ENCODE results near the gene CDH22.

GRCh38 chr20:46289432-46289831 lies 18.9 kb downstream of the CDH22 start:
- TF ChIP-seq EZH2 (IDR thresholded peaks at IDR 0.05; ENCODE audit: low read length, missing control alignments) (no peak), CTCF (conservative IDR thresholded peaks at IDR 0.05 in 1 of 2, IDR thresholded peaks at IDR 0.05 in 1 of 2; ENCODE audit: low read depth in 1 of 2, low read length in 2 of 2) (no peak)
